Mammary epithelial cell (primary cell): ENCODE data around the gene FCN1.

Experiments
- EZH2 ChIP-seq: IDR thresholded peaks from 2 replicates; pipeline ENCODE4 v1.6.1; 2012; ENCODE audit warnings: low read length, inconsistent platforms, borderline replicate concordance
- TF ChIP-seq, protein P1 (sequence below), 2 donors: IDR thresholded peaks in 1 of 2; conservative IDR thresholded peaks in 1 of 2; 2 replicates each; pipeline ENCODE4 v1.5.1; 2011 to 2012; ENCODE audit warnings: inconsistent platforms in 2 of 2, low read length in 2 of 2, mild to moderate bottlenecking in 2 of 2, control low read depth in 1 of 2, low read depth in 1 of 2; ENCODE audit not compliant: insufficient read depth in 1 of 2; ENCODE audit errors: extremely low read depth in 1 of 2

DNA sequence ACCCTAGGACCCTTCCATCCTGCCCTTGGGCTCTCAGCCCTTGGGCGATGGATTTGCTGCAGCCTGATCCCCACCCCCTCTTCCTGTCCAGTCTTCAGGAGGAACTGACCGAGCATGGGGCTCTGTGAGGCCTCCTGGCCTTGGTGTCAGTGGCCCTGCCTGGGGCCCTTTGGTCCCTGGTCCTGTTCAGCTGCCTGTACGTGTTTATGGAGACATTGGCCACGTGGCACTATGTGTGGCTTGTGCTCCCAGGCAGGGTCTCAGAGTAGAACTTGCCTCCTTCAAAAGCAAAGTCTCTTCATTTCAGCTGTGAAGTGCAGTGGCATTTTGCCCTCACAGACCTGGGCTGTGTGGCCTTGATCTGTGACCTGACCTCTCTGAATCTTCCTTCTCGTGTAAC, 26.0 kb downstream of the FCN1 start:
- TF ChIP-seq, protein P1, sequence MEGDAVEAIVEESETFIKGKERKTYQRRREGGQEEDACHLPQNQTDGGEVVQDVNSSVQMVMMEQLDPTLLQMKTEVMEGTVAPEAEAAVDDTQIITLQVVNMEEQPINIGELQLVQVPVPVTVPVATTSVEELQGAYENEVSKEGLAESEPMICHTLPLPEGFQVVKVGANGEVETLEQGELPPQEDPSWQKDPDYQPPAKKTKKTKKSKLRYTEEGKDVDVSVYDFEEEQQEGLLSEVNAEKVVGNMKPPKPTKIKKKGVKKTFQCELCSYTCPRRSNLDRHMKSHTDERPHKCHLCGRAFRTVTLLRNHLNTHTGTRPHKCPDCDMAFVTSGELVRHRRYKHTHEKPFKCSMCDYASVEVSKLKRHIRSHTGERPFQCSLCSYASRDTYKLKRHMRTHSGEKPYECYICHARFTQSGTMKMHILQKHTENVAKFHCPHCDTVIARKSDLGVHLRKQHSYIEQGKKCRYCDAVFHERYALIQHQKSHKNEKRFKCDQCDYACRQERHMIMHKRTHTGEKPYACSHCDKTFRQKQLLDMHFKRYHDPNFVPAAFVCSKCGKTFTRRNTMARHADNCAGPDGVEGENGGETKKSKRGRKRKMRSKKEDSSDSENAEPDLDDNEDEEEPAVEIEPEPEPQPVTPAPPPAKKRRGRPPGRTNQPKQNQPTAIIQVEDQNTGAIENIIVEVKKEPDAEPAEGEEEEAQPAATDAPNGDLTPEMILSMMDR (conservative IDR thresholded peaks at IDR 0.05 in 1 of 2, IDR thresholded peaks at IDR 0.05 in 1 of 2; ENCODE audit: extremely low read depth in 1 of 2, insufficient read depth in 1 of 2, low read depth in 1 of 2, low read length in 2 of 2) = no peak
- TF ChIP-seq EZH2 = no peak
